CD4-positive, alpha-beta T cell treated with Interleukin-17A for 4 hours (primary cell): Measurements from ENCODE around the gene ITGB1BP1.
"Not testable (repeated sequence)": the region's sequence is repeated elsewhere in the genome, so short reads cannot be mapped to it uniquely, and the experiment has no call there.

ENCODE experiments used
- DNase-seq: peaks from one replicate; pipeline ENCODE4 v3.0.0-alpha.2; 2020; ENCODE audit warnings: mixed read lengths

Gene ITGB1BP1

GRCh38 chr2:9400268-9401058, 22.9 kb downstream of the ITGB1BP1 start:
- DNase-seq, result no peak

- no peak for DNase-seq
Observed at GRCh38 chr2:9398881-9399780, 24.2 kb downstream of the ITGB1BP1 start.

GRCh38 chr2:9398251-9398650, 25.1 kb downstream of the ITGB1BP1 start:
- DNase-seq, result not testable (repeated sequence)

DNA sequence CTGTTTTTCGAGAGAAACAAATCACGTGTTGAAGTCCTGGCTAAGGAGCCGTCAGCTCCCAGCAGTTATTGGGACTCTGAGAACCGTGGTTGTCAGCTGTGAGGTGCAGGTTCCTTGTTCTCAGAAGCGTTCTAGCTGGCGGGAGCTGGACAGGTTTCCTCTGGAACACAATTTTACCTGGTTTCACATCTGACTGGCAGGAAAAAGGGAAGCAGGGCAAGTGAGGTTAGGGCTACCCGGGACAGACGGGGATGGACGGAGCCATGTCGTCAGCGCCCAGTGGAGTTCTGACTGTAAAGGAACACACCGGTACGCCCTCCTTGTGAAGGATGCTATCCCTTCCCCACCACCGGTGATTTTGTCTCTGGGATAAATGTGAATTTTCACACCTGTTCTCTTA, 26.1 kb downstream of the ITGB1BP1 start:
- no peak for DNase-seq

DNA sequence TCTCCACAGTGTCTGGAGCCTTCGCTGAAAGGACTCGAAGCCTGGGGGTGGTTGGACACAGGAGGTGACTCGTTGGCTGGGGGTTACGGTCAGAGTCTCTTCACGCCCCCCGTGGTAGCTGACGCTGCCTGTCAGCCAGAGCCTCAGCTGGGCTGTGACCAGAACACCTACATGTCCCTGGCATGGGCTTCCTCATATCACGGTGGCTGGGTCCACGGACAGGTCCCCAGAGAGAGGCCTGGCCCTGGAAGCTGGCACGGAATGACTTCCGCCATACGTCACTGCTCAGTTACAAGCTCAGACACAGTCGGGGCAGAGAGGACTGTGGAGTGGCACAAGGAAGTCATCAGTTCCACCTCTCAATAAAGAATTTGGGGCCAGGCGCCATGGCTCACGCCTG, 28.5 kb downstream of the ITGB1BP1 start:
- no peak for DNase-seq

DNA sequence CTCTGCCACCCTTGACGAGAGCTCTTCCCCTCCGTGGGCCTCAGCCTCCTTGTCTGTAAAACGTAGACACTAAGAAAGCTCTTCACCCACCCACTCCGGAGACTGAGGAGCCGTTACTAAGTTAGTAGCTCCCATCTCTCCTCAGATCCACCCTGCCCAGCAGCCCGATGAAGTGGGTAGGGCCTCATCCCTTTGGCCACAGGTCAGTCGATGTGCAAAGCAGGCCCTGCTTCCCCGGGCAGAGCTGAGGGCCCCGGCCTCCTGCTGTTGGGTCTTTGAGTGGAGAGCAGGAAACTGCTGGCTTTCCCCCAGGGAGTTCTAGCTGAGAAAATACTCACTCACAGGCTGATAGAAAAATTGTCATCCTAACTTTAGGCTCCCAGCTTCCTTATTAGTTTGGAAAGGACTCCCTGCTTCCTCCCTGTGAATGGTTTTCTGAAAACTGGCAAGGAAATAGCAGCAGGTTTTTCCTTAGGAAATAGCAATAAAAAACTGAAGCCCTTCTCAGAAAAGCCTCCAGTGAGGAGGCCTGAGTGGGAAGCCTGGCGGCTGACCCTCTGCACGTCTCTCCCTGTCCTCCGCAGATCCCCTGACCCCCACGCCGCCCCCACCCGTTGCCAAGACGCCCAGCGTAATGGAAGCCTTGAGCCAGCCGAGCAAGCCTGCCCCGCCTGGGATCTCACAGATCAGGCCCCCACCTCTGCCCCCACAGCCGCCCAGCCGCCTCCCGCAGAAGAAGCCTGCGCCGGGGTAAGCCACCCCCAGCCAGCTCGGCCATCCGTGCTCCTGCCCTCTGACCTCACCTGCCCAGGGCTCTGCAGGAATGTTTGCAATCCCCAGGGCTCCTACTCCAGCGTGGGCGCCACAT, 30.2 kb downstream of the ITGB1BP1 start:
- no peak for DNase-seq

DNA sequence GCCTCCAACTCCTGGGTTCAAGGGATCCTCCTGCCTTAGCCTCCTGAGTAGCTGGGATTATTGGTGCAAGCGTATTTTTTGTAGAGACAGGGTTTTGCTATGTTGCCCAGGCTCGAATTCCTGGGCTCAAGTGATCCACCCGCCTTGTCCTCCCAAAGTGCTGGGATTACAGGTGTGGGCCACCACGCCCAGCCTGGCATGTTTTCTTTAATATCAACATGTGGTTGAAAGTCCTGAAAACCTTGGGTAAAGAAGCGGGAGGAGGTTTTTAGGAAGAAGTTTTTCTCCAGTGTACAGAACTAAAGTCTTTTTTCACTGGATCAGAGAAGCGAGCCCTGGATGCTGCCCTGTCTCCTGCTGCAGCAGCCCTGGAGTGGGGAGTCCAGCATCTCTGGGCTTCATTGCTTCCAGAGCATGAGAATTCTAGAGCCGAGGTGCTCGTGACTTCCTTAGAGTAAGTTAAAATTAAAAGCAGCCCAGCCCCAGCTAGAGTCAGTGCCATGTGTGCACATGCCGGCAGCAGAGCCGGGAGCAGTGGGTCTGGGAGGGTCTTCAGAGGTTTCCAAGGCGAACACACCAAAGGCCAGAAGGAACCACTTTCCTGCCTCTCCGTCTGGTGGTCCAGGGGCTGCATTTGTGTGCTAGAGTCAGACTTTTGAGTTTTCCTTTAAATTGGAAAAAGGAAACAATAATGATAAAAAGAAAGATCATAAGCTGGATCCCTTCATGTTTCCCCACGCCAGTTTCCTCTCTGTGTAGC, 31.2 kb downstream of the ITGB1BP1 start:
- no peak for DNase-seq

DNA sequence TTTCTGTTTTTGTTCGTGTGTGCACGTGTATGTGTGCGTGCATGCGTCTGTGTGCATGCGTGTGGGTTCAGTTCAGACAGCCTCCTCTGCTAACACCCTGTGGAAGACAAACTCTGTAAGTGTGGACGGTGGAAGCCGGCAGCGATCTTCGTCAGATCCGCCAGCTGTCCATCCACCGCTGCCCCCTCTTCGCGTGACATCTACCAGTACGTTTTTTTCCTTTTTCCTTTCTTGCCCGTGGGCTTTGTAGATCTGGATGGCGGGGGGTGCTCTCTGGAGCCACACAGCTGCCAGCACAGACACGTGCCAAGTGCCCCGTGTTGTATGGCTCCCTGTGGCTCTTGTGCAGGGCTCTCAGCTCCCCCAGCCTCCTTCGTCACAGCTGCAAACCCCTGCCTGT, 32.3 kb downstream of the ITGB1BP1 start:
- no peak for DNase-seq

DNA sequence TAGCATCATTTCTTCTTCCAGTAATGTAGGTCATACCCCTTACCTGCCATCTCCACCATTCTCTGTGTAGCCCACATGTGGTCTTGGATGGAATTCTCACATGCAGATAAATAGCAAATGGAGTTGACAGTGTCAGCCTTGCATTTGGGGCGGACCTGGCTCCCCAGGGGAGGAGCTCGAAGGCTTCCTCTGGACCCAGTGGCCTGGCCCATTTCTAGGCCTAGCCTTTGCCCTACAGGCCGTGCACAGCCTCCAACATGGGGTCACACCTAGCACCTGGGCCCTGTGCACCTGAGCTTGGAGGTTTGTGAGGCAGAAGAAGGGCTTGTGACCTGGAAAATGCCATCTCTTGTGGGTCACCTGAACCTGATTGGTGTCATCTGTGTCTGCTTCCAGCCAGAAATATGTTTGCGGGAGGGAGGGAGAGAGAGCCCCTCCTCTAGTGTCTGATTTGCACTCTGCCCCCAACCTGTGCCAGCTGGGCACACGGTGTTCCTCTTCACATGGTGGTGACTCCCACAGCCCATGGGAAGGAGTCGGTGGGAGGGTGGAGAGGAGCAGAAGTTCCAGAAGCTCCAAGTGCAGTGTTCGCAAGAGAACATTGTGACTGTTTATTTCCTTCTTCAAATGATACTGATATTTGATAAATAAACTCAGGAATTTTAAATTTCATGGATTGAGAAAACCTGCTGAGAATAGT, 33.0 kb downstream of the ITGB1BP1 start:
- no peak for DNase-seq

DNA sequence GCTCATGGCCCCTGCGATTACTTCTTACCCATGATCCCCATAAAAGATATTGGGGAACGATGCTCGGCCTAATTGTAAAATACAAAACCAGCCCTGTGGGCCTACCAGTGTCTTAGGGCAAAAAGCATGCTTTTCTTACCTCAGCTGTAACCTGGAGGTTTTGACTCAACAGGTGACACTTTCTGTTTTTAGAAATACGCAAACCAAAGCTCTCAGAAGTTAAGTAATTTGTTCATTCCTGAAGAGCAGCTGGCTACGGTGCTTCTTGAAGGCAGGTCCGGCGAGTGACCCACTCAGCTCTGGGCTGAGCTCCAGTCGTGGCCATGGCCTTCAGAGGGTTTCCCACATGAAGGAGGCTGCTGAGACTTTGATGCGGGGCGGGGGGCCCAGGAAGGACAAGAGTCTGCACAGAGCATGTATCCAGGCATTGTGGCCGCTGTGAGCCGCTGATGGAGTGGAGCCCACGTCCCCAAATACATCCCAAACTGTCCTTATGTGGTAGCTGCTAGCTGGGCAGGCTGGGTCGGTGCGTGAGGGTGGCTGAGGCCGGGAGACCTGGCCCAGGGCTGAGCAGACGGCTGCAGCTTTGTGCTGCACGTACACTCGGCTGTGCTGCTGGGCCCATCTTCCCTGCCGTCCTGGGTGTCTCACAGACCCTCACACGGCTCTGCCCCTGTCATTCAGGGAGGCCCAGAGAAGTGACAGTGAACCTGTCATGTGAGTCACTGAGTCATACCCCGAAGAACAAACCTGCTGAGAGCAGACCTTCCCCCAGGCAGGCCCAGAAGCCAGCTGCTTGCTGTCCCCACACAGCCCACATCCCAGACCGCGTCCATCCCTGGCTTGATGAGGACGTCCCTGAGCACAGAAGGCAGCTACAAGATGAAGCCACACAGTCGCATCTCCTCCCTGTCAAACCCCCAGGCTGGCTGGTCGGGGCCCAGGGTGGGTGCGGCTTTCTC, 34.1 kb downstream of the ITGB1BP1 start:
- no peak for DNase-seq

DNA sequence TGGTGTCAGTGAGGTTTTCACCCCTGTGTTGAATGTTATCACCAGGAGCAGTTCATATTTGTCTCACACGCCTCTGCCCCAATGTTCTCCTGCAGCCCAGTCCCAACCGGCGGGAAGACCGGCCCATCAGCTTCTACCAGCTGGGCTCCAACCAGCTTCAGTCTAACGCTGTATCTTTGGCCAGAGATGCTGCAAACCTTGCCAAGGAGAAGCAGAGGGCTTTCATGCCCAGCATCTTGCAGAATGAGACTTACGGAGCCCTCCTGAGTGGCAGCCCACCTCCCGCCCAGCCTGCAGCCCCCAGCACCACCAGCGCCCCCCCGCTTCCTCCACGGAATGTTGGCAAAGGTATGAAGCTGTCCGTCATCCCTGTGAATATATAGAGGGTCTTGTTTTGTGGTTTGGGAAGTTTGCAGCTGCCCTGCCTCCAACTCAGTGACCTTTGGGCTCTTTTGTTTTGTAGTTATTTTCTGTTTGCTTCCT, 35.1 kb downstream of the ITGB1BP1 start:
- no peak for DNase-seq

GRCh38 chr2:9385841-9386240, 37.5 kb downstream of the ITGB1BP1 start:
- no peak for DNase-seq

DNA sequence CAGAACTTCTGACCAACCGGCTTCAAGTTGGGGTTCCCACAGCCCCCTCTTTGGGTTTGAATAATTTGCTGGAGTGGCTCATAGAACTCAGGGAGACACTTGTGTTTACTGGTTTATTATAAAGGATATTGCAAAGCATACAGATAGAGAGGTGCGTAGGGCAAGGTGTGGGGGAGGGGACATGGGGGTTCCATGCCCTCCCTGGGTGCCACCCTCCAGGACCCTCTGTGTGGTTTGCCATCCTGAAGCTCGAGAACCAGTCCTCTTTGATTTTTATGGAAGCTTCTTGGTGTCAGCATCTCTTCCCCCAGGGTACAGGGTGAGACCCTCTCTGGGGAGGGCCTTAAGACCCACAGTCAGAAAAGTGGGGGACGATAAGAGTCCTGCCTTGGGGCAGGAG, 38.8 kb downstream of the ITGB1BP1 start:
- no peak for DNase-seq

- DNase-seq, result no peak
Observed at GRCh38 chr2:9382604-9383235, 40.6 kb downstream of the ITGB1BP1 start.

- DNase-seq, result no peak
Observed at GRCh38 chr2:9380702-9381628, 42.4 kb downstream of the ITGB1BP1 start.

DNA sequence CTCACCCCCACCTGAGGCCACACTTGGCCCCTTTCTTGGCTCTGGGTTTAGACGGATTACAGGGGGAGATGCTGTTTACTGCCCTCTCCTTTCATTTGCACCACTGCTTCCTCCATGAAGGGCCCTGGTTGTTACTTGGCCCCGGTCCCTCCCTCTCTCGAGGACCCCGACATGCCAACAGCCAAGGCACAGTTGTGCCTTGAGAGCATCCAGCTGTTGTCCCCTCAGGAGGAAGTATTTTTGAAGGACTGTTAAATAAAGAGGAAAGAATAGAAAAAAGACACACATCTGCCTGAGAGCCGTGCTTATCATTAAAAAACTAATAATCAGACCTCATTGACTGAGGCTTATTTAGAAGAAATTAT, 44.0 kb downstream of the ITGB1BP1 start:
- DNase-seq, result no peak

- no peak for DNase-seq
Observed at GRCh38 chr2:9378433-9379390, 44.6 kb downstream of the ITGB1BP1 start.
